ENCODE results near the gene PARL. TPM values are rescaled to one million over a fixed set of nuclear protein-coding genes. Genes with fewer than 3 reads are reported as not detected.

PARL gene
- total and polyA plus RNA-seq, 10 of the 15 experiments (the other 5 are each of a cell fraction or from before 2014, with no cell fraction given): 49.7 to 113 (median 77.2) TPM

GRCh38 chr3:183898028-183898431 lies 13.3 kb upstream of the PARL start:
- Histone ChIP-seq H3K4me1 (ENCODE audit: control insufficient read depth, insufficient read depth, low read length) (peaks cover 8% of the 10 kb centered on the region; the same call in 1 of the 2 replicates), H3K4me3 (no peak overlapping the region), H3K27me3 (replicated peaks in 1 of 2; ENCODE audit: control insufficient read depth in 2 of 2, insufficient read depth in 2 of 2, low read length in 1 of 2) (no peaks in the 10 kb centered on the region), H2AFZ (ENCODE audit: control insufficient read depth, low read depth, low read length) (no peak overlapping the region), H3K4me2 (ENCODE audit: control insufficient read depth, insufficient read depth) (no peak overlapping the region), H4K20me1 (ENCODE audit: control insufficient read depth, insufficient read depth) (no peaks in the 10 kb centered on the region), H3K9me3 (replicated peaks; ENCODE audit: control insufficient read depth, insufficient read depth, low read length) (no peaks in the 10 kb centered on the region), H3K79me2 (ENCODE audit: control insufficient read depth, insufficient read depth, low read length) (no peaks in the 10 kb centered on the region), H3K9ac (ENCODE audit: control insufficient read depth, insufficient read depth, low read length) (no peak overlapping the region), H3K36me3 (ENCODE audit: control insufficient read depth in 2 of 2, insufficient read depth in 2 of 2, low read length in 1 of 2) (no peaks in the 10 kb centered on the region), H3K27ac (ENCODE audit: control insufficient read depth, insufficient read depth) (no peak overlapping the region)
- no peak for FAIRE-seq
- ChIA-PET RAD21 (ENCODE audit: unreplicated experiment) (interaction anchor here (0.5 to 4.2 kb wide), 7 partner anchors 13 to 316 kb away, joined by 3 to 28 read pairs (median 4); partner anchors contain the start of genes ABCC5 and PARL), POLR2A (interaction anchor here (1.3 to 1.4 kb wide), 2 partner anchors 12 to 120 kb away, joined by 3 read pairs; partner anchors contain the start of gene ABCC5), CTCF (interaction anchor here (0.6 to 4.8 kb wide), 18 partner anchors 10 to 829 kb away, joined by 3 to 84 read pairs (median 4); partner anchors contain the start of genes ABCC5, EEF1AKMT4 and PARL), SMC1A (ENCODE audit: uncharacterized antibody, unreplicated experiment) (interaction anchor here (0.8 to 4.3 kb wide), 6 partner anchors 46 to 352 kb away, joined by 3 to 32 read pairs (median 4); partner anchors contain the start of genes ABCC5 and EEF1AKMT4)
- WGBS (ENCODE audit: insufficient coverage, insufficient replicate concordance, low lambda C conversion rate, missing lambda C conversion rate): 14% methylated on average over 11 of the region's 11 CpGs
- peak; percentile 55 for ATAC-seq
- no peak for DNase-seq (ENCODE audit: low read depth, low spot score)
- TF ChIP-seq SRF (IDR thresholded peaks at IDR 0.05; ENCODE audit: low read depth in 2 of 2, low read length in 2 of 2) (no peak), CTCF (IDR thresholded peaks at IDR 0.05 in 2 of 3, conservative IDR thresholded peaks at IDR 0.05 in 1 of 3; ENCODE audit: control insufficient read depth in 2 of 3, extremely low read depth in 1 of 3, insufficient read depth in 1 of 3, low read depth in 3 of 3, low read length in 3 of 3) (0 out of 6 replicates have a peak, but pooled peaks of 2 of the 3 experiments have one; percentile 2 to 4)
- BruUV-seq (replicated peaks): no TSS peak
- in situ Hi-C loops (cut with MboI): loop anchor here (10.0 kb wide), 1 partner anchor 617 kb away; no protein-coding TSS in a partner anchor
- intact Hi-C loops (cut with micrococcal nuclease; ENCODE audit: unreplicated experiment): loop anchor here (5.0 to 10.0 kb wide), 2 partner anchors 237 to 644 kb away; partner anchors contain the start of gene EIF2B5
